ENCODE results near the gene OASL. TPM values are rescaled to one million over a fixed set of nuclear protein-coding genes. Genes with fewer than 3 reads are reported as not detected.

OASL gene
- polyA plus RNA-seq, 3 donors = 9.9 to 14.9 (median 13.4) TPM

DNA sequence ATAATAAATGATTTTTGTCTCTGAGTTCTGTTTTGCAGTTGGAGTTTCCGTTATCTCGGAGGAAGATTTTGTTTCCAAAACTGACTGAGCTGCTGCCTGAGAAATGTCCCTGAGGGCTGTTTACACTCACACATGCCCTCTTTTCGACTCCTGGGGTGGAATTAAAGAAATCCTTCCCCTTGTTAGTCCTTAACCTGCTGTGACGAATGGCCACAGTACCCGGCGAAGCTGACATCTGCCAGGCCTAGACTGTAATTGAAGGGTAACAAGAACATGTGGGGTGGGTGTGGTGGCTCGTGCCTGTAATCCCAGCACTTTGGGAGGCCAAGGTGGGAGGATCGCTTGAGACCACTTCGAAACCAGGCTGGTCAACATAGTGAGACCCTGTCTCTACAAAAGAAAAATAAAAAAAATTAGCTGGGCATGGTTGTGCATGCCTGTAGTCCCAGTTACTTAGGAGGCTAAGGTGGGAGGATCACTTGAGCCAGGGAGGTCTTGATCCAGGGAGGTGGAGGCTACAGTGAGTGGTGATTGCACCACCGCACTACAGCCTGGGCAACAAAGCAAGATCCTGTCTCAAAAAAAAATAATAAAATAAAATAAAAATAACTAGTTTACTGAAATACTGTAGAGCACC, 8.4 kb downstream of the OASL start:
- peaks cover 37% of the 10 kb centered on the region for H3K4me1 Mint-ChIP-seq
- DNase-seq = no peak
- TF ChIP-seq, protein P1, sequence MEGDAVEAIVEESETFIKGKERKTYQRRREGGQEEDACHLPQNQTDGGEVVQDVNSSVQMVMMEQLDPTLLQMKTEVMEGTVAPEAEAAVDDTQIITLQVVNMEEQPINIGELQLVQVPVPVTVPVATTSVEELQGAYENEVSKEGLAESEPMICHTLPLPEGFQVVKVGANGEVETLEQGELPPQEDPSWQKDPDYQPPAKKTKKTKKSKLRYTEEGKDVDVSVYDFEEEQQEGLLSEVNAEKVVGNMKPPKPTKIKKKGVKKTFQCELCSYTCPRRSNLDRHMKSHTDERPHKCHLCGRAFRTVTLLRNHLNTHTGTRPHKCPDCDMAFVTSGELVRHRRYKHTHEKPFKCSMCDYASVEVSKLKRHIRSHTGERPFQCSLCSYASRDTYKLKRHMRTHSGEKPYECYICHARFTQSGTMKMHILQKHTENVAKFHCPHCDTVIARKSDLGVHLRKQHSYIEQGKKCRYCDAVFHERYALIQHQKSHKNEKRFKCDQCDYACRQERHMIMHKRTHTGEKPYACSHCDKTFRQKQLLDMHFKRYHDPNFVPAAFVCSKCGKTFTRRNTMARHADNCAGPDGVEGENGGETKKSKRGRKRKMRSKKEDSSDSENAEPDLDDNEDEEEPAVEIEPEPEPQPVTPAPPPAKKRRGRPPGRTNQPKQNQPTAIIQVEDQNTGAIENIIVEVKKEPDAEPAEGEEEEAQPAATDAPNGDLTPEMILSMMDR (IDR thresholded peaks at IDR 0.05) = no peak
- no peak overlapping the region for H3K9ac ChIP-seq (ENCODE audit: insufficient read depth, low read length, poor library complexity, severe bottlenecking)
- no peak overlapping the region for H2AFZ ChIP-seq (ENCODE audit: insufficient read depth, low read depth, low read length, poor library complexity, severe bottlenecking)
- H3K27me3 Mint-ChIP-seq (ENCODE audit: low read depth in 3 of 3) = no peaks in the 10 kb centered on the region
- H3K4me1 ChIP-seq (ENCODE audit: control insufficient read depth in 1 of 2, insufficient read depth in 2 of 2, low read length in 2 of 2) = peaks cover 27 to 42% of the 10 kb centered on the region in 2 donors
- no peak overlapping the region for H3K4me3 Mint-ChIP-seq
- H3K9me3 Mint-ChIP-seq = peaks cover 4 to 23% (median 18%) of the 10 kb centered on the region in 7 donors
- H4K20me1 ChIP-seq (ENCODE audit: insufficient read depth, low read length) = no peaks in the 10 kb centered on the region
- H3K27ac ChIP-seq (ENCODE audit: low read depth in 1 of 2, low read length in 2 of 2) = no peak overlapping the region
- H3K27me3 ChIP-seq (ENCODE audit: control insufficient read depth in 2 of 2, insufficient read depth in 2 of 2, low read length in 2 of 2) = no peaks in the 10 kb centered on the region
- no peak overlapping the region for H3K4me3 ChIP-seq (replicated peaks in 1 of 3; ENCODE audit: low read depth in 2 of 3, low read length in 3 of 3)
- peaks cover 0 to 44% of the 10 kb centered on the region in 2 donors for H3K36me3 ChIP-seq (replicated peaks in 1 of 2; ENCODE audit: control insufficient read depth in 1 of 2, insufficient read depth in 2 of 2, low read length in 2 of 2)
- peaks cover 12 to 15% of the 10 kb centered on the region in 2 donors for H3K9me3 ChIP-seq (replicated peaks in 1 of 2; ENCODE audit: control insufficient read depth in 1 of 2, insufficient read depth in 1 of 2, low read length in 2 of 2)
- H3K27ac Mint-ChIP-seq = no peak overlapping the region
- intact Hi-C loops (cut with micrococcal nuclease) = no loop called here
- no peaks in the 10 kb centered on the region for H3K79me2 ChIP-seq (ENCODE audit: insufficient read depth, low read length)
- WGBS (ENCODE audit: insufficient coverage) = 97% methylated on average over 5 of the region's 10 CpGs
- H3K4me2 ChIP-seq (replicated peaks; ENCODE audit: extremely low read depth, low read length, poor library complexity, severe bottlenecking) = no peak overlapping the region
- H3K36me3 Mint-ChIP-seq = peaks cover 37 to 72% of the 10 kb centered on the region in 2 donors

DNA sequence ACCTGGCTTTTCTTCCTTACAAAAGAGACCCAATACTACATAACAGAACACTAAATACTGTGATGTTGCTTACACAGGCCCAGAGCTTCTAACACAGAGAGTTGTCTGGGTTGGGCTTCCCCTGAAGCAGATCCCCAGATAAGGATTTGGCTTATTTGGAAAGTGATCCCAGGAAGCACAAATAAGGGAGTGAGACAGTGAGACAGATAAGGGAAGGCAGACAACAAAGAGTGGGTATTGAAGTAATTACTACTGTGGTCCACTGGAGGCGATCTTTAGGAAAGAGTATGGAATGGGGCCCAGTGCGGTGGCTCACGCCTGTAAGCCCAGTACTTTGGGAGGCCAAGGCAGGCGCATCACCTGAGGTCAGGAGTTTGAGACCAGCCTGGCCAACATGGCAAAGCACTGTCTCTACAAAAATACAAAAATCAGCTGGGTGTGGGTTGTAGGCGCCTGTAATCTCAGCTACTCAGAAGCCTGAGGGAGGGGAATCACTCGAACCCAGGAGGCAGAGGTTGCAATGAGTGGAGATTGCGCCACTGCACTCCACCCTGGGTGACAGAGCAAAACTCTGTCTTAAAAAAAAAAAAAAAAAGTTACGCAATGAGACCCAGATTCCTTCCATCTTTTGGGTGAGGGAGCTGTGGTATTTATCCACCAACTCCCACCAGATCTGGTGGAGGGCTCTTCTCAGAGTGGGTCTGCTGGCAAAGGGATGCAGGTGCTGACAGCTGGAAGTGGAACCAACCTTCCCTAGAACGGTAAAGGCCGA, 12.6 kb downstream of the OASL start:
- Histone ChIP-seq H3K27me3 (ENCODE audit: control insufficient read depth in 2 of 2, insufficient read depth in 2 of 2, low read length in 2 of 2) (no peaks in the 10 kb centered on the region), H3K27ac (ENCODE audit: low read depth in 1 of 2, low read length in 2 of 2) (peak overlapping the region; percentile 74 to 83), H3K79me2 (ENCODE audit: insufficient read depth, low read length) (no peaks in the 10 kb centered on the region), H3K4me2 (replicated peaks; ENCODE audit: extremely low read depth, low read length, poor library complexity, severe bottlenecking) (no peak overlapping the region), H2AFZ (ENCODE audit: insufficient read depth, low read depth, low read length, poor library complexity, severe bottlenecking) (no peak overlapping the region), H3K9me3 (replicated peaks in 1 of 2; ENCODE audit: control insufficient read depth in 1 of 2, insufficient read depth in 1 of 2, low read length in 2 of 2) (peaks cover 12 to 15% of the 10 kb centered on the region in 2 donors), H3K36me3 (replicated peaks in 1 of 2; ENCODE audit: control insufficient read depth in 1 of 2, insufficient read depth in 2 of 2, low read length in 2 of 2) (peaks cover 0 to 40% of the 10 kb centered on the region in 2 donors), H3K4me3 (replicated peaks in 1 of 3; ENCODE audit: low read depth in 2 of 3, low read length in 3 of 3) (peak overlapping the region in 1 of 3 experiments; percentile 18), H3K9ac (ENCODE audit: insufficient read depth, low read length, poor library complexity, severe bottlenecking) (no peak overlapping the region), H4K20me1 (ENCODE audit: insufficient read depth, low read length) (no peaks in the 10 kb centered on the region), H3K4me1 (ENCODE audit: control insufficient read depth in 1 of 2, insufficient read depth in 2 of 2, low read length in 2 of 2) (peaks cover 27 to 32% of the 10 kb centered on the region in 2 donors)
- H3K36me3 Mint-ChIP-seq = peaks cover 30 to 65% of the 10 kb centered on the region in 2 donors
- peaks cover 4 to 23% (median 18%) of the 10 kb centered on the region in 7 donors for H3K9me3 Mint-ChIP-seq
- H3K27ac Mint-ChIP-seq = peak overlapping the region; percentile 86 to 92 (median 92)
- peak; percentile 43 to 60 (median 54) for DNase-seq
- H3K4me3 Mint-ChIP-seq = peak overlapping the region in 1 of 2 donors; percentile 13
- peaks cover 22% of the 10 kb centered on the region for H3K4me1 Mint-ChIP-seq
- TF ChIP-seq, protein P1 (IDR thresholded peaks at IDR 0.05) = peak; percentile 14
- H3K27me3 Mint-ChIP-seq (ENCODE audit: low read depth in 3 of 3) = peaks cover 0 to 4% (median 0%) of the 10 kb centered on the region in 3 donors
- intact Hi-C loops (cut with micrococcal nuclease) = no loop called here
- WGBS (ENCODE audit: insufficient coverage) = 98% methylated on average over 4 of the region's 10 CpGs

All from CD14-positive monocyte (primary cell).